Ovary (tissue), 9 donors: ENCODE measurements around the gene DHRS1. TPM values are rescaled to one million over a fixed set of nuclear protein-coding genes. Genes with fewer than 3 reads are reported as not detected.

ENCODE experiments used
- DNase-seq, 5 donors: peaks; one replicate each; pipeline ENCODE4 v3.0.0-alpha.2; 2019 to 2020
- H3K27ac ChIP-seq, 2 donors: fragments of 200-600 bp; one replicate each; pipeline versions ENCODE4 v1.5.1 to v1.8.0; 2019 to 2022
- H3K27me3 ChIP-seq: fragments of 200-600 bp; one replicate; pipeline ENCODE4 v1.8.0; 2022
- H3K36me3 ChIP-seq: fragments of 200-600 bp; sonication (generic); one replicate; pipeline ENCODE4 v1.5.1; 2019
- H3K4me1 ChIP-seq: one replicate; pipeline ENCODE4 v1.8.1; 2013; ENCODE audit warnings: mild to moderate bottlenecking, moderate library complexity; ENCODE audit not compliant: insufficient read depth
- H3K4me3 ChIP-seq: fragments of 200-600 bp; sonication (generic); one replicate; pipeline ENCODE4 v1.5.1; 2017
- H3K9me3 ChIP-seq, 2 donors: fragments of 200-600 bp in 1 of 2; sonication (generic) in 1 of 2; one replicate each; pipeline versions ENCODE4 v1.5.1 to v1.8.1; 2013 to 2019; ENCODE audit warnings: mild to moderate bottlenecking in 1 of 2, moderate library complexity in 1 of 2
- EP300 ChIP-seq: sonication (generic); formaldehyde crosslinking; IDR thresholded peaks from one replicate; pipeline ENCODE4 v1.6.1; 2017; ENCODE audit warnings: antibody characterized with exemption
- POLR2A ChIP-seq: fragments of 450-650 bp; IDR thresholded peaks from one replicate; pipeline ENCODE4 v1.6.1; 2017; ENCODE audit warnings: antibody characterized with exemption, mild to moderate bottlenecking, moderate library complexity
- WGBS, 3 donors: extraction: QIAGEN DNeasy Blood & Tissue Kit in 1 of 3; methylation state at CpG; one replicate each; pipeline versions ENCODE4 v1.1.5 to v1.1.7; 2013 to 2017; 5-methylcytosine and 5-hydroxymethylcytosine counted together
- intact Hi-C, 4 donors: fragments of 100-400 bp; cut with DNase I; formaldehyde crosslinking; loops; one replicate each; pipeline versions ENCODE4 v1.11.0 to v1.15.1; 2022 to 2023
- polyA plus RNA-seq, 2 donors: library from polyadenylated mRNA; stranded (reverse); fragments of 200-250 nt in 1 of 2; fragments of 350-450 nt in 1 of 2; fragmentation: Illumina TruSeq in 1 of 2; extraction: RNeasy Lipid Tissue Mini Kit (QIAGEN cat#74804) in 1 of 2; gene quantifications; one replicate each; pipeline ENCODE4 v1.2.3, GENCODE V29; 2013 to 2014
- total RNA-seq, 7 donors: library from RNA; depleted of rRNA in 2 of 7; stranded (reverse); fragments of >200 nt in 2 of 7; fragmentation: NEBNext Ultra II Directional in 3 of 7; extraction: Animal tissue kit (Norgen Biotek cat#: 25700) in 3 of 7; gene quantifications; one replicate each; pipeline versions ENCODE4 v1.1.0 to v1.2.4, GENCODE V29; 2016 to 2023
- TF ChIP-seq, protein P1 (sequence below), 3 donors: fragments of 450-650 bp in 2 of 3; fragments of 200-600 bp in 1 of 3; IDR thresholded peaks; one replicate each; pipeline versions ENCODE4 v1.5.1 to v1.8.0; 2016 to 2022; ENCODE audit warnings: antibody characterized with exemption in 3 of 3, mild to moderate bottlenecking in 1 of 3
- donor health status: DM: no; HTN: no; CAD: no; lungs with moderate emphysema.
- donor health status: DM: no; HTN: no; CAD: no.
- donor health status: Bipolar disorder and iron deficiency.
- donor health status: DM: yes; HTN: yes; CAD: no.
- donor health status: DM: no; HTN: no; CAD: no.
- donor health status: DM: yes; HTN: yes; CAD: no.

Gene DHRS1
- total and polyA plus RNA-seq, 9 donors = 12.8 to 35.6 (median 17.9) TPM

- no peak overlapping the region for H3K27ac ChIP-seq
- TF ChIP-seq EP300 (no peak), POLR2A (no peak)
- TF ChIP-seq, protein P1, sequence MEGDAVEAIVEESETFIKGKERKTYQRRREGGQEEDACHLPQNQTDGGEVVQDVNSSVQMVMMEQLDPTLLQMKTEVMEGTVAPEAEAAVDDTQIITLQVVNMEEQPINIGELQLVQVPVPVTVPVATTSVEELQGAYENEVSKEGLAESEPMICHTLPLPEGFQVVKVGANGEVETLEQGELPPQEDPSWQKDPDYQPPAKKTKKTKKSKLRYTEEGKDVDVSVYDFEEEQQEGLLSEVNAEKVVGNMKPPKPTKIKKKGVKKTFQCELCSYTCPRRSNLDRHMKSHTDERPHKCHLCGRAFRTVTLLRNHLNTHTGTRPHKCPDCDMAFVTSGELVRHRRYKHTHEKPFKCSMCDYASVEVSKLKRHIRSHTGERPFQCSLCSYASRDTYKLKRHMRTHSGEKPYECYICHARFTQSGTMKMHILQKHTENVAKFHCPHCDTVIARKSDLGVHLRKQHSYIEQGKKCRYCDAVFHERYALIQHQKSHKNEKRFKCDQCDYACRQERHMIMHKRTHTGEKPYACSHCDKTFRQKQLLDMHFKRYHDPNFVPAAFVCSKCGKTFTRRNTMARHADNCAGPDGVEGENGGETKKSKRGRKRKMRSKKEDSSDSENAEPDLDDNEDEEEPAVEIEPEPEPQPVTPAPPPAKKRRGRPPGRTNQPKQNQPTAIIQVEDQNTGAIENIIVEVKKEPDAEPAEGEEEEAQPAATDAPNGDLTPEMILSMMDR (IDR thresholded peaks at IDR 0.05) = no peak
- peaks cover 2% of the 10 kb centered on the region for H3K4me1 ChIP-seq
- intact Hi-C loops = no loop called here
- H3K27me3 ChIP-seq = no peaks in the 10 kb centered on the region
- H3K9me3 ChIP-seq = no peaks in the 10 kb centered on the region
- H3K36me3 ChIP-seq = no peaks in the 10 kb centered on the region
- no peak for DNase-seq
- no peak overlapping the region for H3K4me3 ChIP-seq
- WGBS, 3 donors = 92 to 94% (median 93%) methylated on average over 8 of the region's 8 CpGs
These were observed 30.2 kb downstream of the DHRS1 start for GRCh38 chr14:24269368-24269767.

- Histone ChIP-seq H3K27me3 (no peaks in the 10 kb centered on the region), H3K4me3 (no peak overlapping the region), H3K27ac (no peak overlapping the region), H3K36me3 (no peaks in the 10 kb centered on the region), H3K9me3 (no peaks in the 10 kb centered on the region), H3K4me1 (peaks cover 2% of the 10 kb centered on the region)
- intact Hi-C loops = no loop called here
- 81 to 87% (median 86%) methylated on average over 9 of the region's 9 CpGs for WGBS, 3 donors
- DNase-seq = no peak
- TF ChIP-seq EP300 = no peak
- TF ChIP-seq, protein P1 (IDR thresholded peaks at IDR 0.05) = no peak
- TF ChIP-seq POLR2A = no peak
These were observed 31.4 kb downstream of the DHRS1 start for GRCh38 chr14:24268225-24268624.

GRCh38 chr14:24267516-24267915 lies 32.1 kb downstream of the DHRS1 start:
- Histone ChIP-seq H3K27me3 (no peaks in the 10 kb centered on the region), H3K4me3 (no peak overlapping the region), H3K27ac (no peak overlapping the region), H3K36me3 (no peaks in the 10 kb centered on the region), H3K9me3 (no peaks in the 10 kb centered on the region), H3K4me1 (peaks cover 2% of the 10 kb centered on the region)
- intact Hi-C loops = no loop called here
- 85 to 91% (median 90%) methylated on average over 9 of the region's 9 CpGs for WGBS, 3 donors
- no peak for DNase-seq
- TF ChIP-seq POLR2A (no peak), EP300 (no peak)
- TF ChIP-seq, protein P1 (IDR thresholded peaks at IDR 0.05) = no peak

GRCh38 chr14:24266344-24267244 lies 33.0 kb downstream of the DHRS1 start:
- Histone ChIP-seq H3K27ac (no peak overlapping the region), H3K4me1 (peaks cover 2% of the 10 kb centered on the region), H3K4me3 (no peak overlapping the region), H3K27me3 (no peaks in the 10 kb centered on the region), H3K36me3 (no peaks in the 10 kb centered on the region), H3K9me3 (no peaks in the 10 kb centered on the region)
- WGBS, 3 donors = 81 to 87% (median 83%) methylated on average over 18 of the region's 18 CpGs
- intact Hi-C loops = no loop called here
- TF ChIP-seq POLR2A (no peak), EP300 (no peak)
- TF ChIP-seq, protein P1 (IDR thresholded peaks at IDR 0.05) = no peak
- no peak for DNase-seq
